Measurements from ENCODE around the gene SPATA21.

DNA sequence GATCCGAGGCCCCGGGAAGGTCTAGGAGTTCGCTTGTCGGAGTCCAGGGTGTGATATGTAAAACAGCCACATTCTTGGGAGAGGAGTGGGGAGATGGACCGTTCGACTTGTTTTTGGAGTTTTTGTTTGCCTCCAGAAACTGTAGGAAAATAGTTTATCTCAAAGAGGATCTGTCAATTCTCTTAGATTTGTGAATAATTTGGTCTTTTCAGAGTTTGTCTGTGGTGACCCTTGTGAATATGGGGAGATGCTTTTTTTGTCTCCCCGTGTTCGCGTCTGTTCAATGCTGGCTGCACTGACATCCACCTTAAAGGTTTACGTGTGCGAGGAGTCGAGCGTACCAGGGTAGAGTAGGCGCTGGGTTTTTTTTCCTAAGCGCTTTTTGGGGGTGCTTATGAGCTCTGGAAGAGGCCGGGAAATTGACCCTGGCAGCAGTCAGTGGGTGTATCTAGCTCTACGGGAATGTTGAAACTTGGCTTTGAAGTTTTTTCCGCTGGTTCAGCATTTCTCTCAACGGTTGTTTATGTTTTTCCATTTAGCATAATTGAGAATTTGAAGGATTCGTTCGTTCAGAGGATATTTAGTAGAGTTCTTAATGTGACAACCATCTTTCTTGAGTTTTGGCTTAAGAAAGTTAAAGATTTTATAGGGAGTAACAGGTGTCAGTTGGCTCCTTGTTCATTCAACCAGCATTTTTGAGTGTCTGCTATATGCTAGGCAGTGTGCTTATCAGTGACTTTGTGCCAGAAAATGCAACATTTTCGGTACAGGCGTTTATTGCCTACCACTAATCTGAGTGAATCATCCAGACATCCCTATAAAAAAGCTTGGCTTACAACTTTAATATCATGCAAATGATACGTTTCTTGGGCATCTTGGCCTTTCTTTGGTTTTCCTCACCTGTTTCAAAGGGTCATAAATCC lies 69.0 kb downstream of the SPATA21 start:
- TF ChIP-seq CTCF (IDR thresholded peaks at IDR 0.05; ENCODE audit: extremely low read depth in 1 of 2, insufficient read depth in 1 of 2, low read depth in 1 of 2, low read length in 2 of 2) = no peak
- no peak for TF ChIP-seq POLR2A (IDR thresholded peaks at IDR 0.05; ENCODE audit: low read depth, low read length)
- no peak for TF ChIP-seq GATA2 (IDR thresholded peaks at IDR 0.05; ENCODE audit: insufficient read depth, insufficient read length, low read depth, low read length)
- TF ChIP-seq EZH2 (IDR thresholded peaks at IDR 0.05; ENCODE audit: borderline replicate concordance, low read depth, low read length, severe bottlenecking) = no peak
- TF ChIP-seq POLR2AphosphoS5 (IDR thresholded peaks at IDR 0.05; ENCODE audit: insufficient read depth, low read depth, low read length) = no peak
- TF ChIP-seq, protein P1, sequence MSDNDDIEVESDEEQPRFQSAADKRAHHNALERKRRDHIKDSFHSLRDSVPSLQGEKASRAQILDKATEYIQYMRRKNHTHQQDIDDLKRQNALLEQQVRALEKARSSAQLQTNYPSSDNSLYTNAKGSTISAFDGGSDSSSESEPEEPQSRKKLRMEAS (IDR thresholded peaks at IDR 0.05; ENCODE audit: insufficient read depth, insufficient read length) = no peak
- no peak for TF ChIP-seq JUN (IDR thresholded peaks at IDR 0.05; ENCODE audit: borderline replicate concordance, insufficient read depth, insufficient read length, low read depth)
